DND-41 (cell line): ENCODE measurements around the gene MUL1.

Experiments
- CTCF ChIP-seq: IDR thresholded peaks from 2 replicates; pipeline ENCODE4 v1.5.1; 2012; ENCODE audit warnings: borderline replicate concordance, low read length, moderate library complexity, mild to moderate bottlenecking; ENCODE audit not compliant: poor library complexity, severe bottlenecking; ENCODE audit errors: extremely low read depth
- EZH2 ChIP-seq: IDR thresholded peaks from 3 replicates; pipeline ENCODE4 v1.6.1; 2012; ENCODE audit warnings: borderline replicate concordance, low read depth, mild to moderate bottlenecking, moderate library complexity, low read length, inconsistent platforms; ENCODE audit not compliant: severe bottlenecking

GRCh38 chr1:20477348-20478056, 30.4 kb downstream of the MUL1 start:
- TF ChIP-seq CTCF = no peak
- no peak for TF ChIP-seq EZH2
